Choroid plexus epithelial cell (primary cell): ENCODE measurements around the gene CERK.

Experiments
- DNase-seq: peaks from one replicate; pipeline ENCODE4 v3.0.0-alpha.2; 2010; ENCODE audit warnings: low read depth
- H3K4me3 ChIP-seq: 2 replicates; pipeline ENCODE4 v1.5.1; 2011; ENCODE audit warnings: low read depth, mild to moderate bottlenecking, control low read depth, low read length, moderate library complexity
- TF ChIP-seq, protein P1 (sequence below): conservative IDR thresholded peaks from 2 replicates; pipeline ENCODE4 v1.5.1; 2011; ENCODE audit warnings: low read depth, mild to moderate bottlenecking, control low read depth, inconsistent platforms, low read length, moderate library complexity

Gene CERK

DNA sequence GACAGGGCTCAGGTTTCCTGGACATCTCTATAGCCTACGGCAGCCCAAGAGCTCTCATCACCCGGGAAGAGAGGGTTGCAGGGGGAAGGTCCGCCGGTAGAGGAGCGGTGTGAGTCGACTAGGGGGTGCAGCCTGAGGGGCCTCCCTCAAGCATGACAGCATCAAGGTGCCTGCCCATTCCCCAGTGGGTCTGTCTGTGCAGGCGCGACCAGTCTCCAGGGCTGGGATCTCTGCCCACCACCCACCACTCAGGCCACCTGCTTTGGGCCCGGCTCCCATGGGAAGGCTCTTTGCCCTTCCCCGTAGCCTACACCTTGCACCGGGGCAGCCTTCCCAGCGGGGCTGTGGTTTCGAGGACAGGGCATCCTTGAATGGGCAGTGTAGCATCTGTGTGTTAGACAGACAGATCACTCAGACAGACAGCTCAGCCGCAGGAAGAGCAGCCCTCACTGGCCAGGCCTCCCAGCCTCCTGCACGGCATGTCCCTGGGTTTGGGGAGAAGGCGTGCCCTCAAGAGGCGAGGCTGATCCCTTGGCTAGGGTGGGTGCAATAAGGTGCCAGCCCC lies 29.2 kb downstream of the CERK start:
- DNase-seq, result no peak
- no peak overlapping the region for H3K4me3 ChIP-seq
- TF ChIP-seq, protein P1, sequence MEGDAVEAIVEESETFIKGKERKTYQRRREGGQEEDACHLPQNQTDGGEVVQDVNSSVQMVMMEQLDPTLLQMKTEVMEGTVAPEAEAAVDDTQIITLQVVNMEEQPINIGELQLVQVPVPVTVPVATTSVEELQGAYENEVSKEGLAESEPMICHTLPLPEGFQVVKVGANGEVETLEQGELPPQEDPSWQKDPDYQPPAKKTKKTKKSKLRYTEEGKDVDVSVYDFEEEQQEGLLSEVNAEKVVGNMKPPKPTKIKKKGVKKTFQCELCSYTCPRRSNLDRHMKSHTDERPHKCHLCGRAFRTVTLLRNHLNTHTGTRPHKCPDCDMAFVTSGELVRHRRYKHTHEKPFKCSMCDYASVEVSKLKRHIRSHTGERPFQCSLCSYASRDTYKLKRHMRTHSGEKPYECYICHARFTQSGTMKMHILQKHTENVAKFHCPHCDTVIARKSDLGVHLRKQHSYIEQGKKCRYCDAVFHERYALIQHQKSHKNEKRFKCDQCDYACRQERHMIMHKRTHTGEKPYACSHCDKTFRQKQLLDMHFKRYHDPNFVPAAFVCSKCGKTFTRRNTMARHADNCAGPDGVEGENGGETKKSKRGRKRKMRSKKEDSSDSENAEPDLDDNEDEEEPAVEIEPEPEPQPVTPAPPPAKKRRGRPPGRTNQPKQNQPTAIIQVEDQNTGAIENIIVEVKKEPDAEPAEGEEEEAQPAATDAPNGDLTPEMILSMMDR, result no peak

DNA sequence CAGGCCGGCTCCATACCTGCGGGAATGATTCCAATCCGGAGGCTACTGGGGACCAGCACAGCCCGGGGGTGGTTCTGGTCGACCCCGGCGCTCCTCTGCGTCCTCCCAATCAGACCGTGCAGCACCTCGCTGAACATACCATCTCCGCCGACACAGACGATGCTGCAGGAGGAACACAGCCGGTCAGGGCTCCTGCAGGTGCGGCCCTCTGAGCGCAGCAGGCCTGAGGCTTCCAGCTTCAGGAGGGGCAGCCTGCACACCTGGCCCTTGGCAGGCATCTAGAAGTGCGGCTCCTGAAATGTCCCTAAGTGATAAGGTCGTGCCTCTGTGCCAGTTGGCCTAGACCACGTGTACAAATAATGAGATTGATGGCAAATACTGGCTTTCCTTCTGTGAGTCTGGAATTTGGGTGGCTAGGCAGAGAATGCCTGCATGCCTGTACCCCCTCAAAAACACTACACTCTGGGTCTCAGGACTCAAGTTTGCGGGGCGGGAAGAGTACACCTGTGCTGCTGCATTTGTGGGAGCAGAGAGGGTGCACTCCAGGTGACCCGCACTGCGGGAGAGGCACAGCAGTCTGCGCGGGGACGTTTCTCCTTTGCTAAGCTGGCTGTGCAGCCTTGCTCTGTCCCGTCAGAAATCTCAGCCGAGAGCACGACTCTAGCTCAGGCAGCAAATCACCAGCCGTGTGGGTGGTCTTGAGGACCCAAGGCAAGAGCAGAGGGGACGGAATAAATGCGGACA lies 30.1 kb downstream of the CERK start:
- TF ChIP-seq, protein P1, result no peak
- no peak overlapping the region for H3K4me3 ChIP-seq
- no peak for DNase-seq

DNA sequence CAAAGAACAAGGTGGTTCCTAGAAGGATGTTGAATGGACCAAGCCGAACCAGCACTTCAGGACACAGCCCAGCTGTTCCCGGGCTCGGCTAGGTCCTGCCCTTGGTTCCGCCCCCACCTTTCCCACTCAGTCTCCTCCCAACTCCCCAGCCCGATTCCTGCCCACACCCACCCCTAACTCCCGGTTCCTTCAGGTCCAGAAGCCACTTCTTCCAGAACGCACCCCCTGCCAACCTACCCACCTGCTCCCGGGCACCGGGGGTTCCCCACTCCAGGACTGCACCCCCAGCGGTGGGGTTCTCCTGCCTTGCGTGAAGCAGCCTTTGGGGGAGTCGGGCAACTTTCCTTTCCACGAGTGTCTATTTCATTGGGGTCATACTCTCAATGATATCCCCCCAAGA lies 30.7 kb downstream of the CERK start:
- TF ChIP-seq, protein P1, result no peak
- H3K4me3 ChIP-seq, result no peak overlapping the region
- DNase-seq, result no peak

DNA sequence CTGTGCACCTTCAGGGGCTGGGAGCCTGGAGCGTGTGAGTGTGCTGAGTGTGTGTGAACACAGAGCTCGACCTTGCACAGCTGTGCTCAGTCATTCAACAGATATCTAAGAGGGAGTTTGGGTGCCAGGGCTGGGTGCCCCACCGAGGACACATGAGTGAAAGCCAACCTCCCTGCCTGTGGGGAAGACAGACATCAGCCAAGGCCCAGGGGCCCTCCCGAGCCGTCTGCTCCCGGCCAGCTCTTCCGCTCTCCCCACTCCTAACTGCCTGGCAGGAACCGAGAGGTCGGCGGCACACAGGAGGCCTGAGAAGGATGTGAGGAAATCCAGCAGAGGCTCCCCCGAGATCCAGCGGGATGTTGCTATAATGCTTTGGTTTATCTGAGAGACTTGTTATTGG lies 32.0 kb downstream of the CERK start:
- DNase-seq, result no peak
- TF ChIP-seq, protein P1, result no peak
- no peak overlapping the region for H3K4me3 ChIP-seq

DNA sequence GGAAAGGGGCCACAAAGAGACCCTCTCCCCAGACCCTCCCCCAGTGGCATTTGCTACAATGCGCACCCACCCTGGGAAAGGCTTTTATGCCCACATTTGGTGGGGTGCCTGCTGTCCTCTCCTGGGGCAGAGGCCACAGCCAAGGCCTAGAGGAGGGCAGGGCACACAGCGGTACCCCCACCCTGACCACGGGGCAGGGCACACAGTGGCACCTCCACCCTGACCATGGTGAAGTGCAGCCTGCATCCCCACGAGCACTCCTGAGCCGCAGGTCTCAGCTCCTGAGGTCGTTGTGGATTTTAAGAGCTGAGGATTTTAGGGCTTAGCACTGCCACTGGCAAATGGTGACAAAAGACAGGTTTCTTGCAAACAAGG lies 34.1 kb downstream of the CERK start:
- TF ChIP-seq, protein P1, result no peak
- DNase-seq, result no peak
- H3K4me3 ChIP-seq, result no peak overlapping the region

DNA sequence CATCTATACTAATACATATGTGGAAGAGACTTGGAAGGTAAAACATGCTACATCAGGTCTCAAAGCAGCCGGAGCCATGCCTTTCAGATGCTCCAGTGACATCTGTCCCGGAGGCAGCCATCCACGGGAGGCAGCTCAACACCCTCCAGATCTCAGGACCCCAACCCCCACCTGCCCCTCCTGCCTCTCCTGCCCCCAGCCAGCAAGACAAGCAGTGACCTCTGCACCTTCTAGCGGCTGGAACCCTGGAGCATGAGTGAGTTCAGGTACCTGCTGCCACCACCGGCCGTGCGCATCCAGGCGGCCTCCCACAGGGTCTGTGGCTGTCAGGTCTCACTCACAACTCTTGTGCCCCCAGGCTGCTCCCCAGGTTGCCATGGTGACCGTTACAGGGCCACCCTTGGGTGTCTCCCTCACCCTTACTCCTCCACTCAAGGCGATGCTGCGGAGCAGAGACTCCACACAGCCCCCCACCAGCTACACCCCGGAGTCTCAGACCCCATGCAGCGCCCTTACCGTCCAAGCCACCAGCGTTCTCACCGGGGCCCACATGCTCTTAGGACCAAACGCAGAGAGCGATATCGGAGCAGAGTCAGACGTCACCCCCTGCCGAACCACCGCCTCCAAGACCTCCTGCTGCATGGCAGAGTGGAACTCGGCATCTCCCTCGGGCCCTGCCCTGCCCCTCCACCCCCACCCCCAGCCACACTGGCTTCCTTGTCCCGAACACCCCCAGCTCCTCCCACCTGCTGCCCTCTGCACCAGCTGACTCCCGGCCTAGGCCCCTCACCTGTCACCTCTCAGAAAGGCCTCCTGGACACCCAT lies 34.7 kb downstream of the CERK start:
- DNase-seq, result no peak
- TF ChIP-seq, protein P1, result no peak
- no peak overlapping the region for H3K4me3 ChIP-seq

DNA sequence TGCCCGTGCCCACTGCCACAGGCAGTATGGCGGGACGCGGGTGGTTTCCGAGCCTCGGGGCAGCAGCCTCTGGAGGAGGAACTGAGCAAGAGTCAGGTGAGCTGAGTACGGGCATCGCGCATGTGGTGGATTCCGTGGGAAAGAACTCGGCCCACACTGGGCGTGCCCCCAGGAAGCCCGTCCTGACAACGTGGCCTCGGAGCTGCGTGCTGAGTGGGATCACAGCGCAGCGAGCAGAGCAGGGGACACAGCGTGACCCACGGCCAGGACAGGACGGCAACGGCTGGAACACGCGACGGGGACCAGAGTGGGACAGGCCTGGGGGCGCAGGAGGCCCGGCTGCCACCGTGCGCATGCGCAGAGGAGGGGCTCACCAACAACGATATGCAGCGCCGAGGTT lies 36.8 kb downstream of the CERK start:
- TF ChIP-seq, protein P1, result no peak
- no peak overlapping the region for H3K4me3 ChIP-seq
- no peak for DNase-seq
